Motor neuron (in vitro differentiated cells): ENCODE results near the gene GORASP2. TPM values are rescaled to one million over a fixed set of nuclear protein-coding genes. Genes with fewer than 3 reads are reported as not detected.

Source experiments
- ATAC-seq, 8 experiments: fragments of 200-7000 bp; cut with Tn5 transposase; replicated peaks in 6 of 8; 2 replicates each; pipeline ENCODE4 v1.8.0; 2021; ENCODE audit warnings: mild to moderate bottlenecking in 8 of 8, moderate library complexity in 8 of 8
- H3K27ac ChIP-seq, 2 donors: fragments of 250-450 bp; sonication (Bioruptor Pico); 2 replicates each; pipeline ENCODE4 v1.9.0; 2021; ENCODE audit warnings: antibody characterized with exemption in 2 of 2, mild to moderate bottlenecking in 2 of 2, moderate library complexity in 1 of 2
- H3K4me1 ChIP-seq, 2 donors: fragments of 250-450 bp; sonication (Bioruptor Pico); replicated peaks in 1 of 2; 2 replicates each; pipeline ENCODE4 v1.6.1; 2021; ENCODE audit warnings: antibody characterized with exemption in 2 of 2, mild to moderate bottlenecking in 2 of 2, moderate library complexity in 1 of 2
- H3K4me3 ChIP-seq, 5 donors: fragments of 250-450 bp; sonication (Bioruptor Pico); 2 replicates each; pipeline ENCODE4 v1.9.0; 2021; ENCODE audit warnings: antibody characterized with exemption in 5 of 5, mild to moderate bottlenecking in 5 of 5, moderate library complexity in 4 of 5
- WGBS, 10 experiments: fragments of 450-650 bp; shearing (Covaris generic); methylation state at CpG; one replicate each; pipeline ENCODE4 v1.0.0; 2022; 5-methylcytosine and 5-hydroxymethylcytosine counted together
- in situ Hi-C, 9 experiments: fragments of 400-800 bp; cut with MboI; loops; one replicate each; pipeline ENCODE4 v1.15.0; 2021; ENCODE audit warnings: low sequenced_read_pairs in 9 of 9, low pct_unique_long_range_greater_than_20kb in 2 of 9; ENCODE audit not compliant: unreplicated experiment in 9 of 9
- total RNA-seq, 8 experiments: library from RNA; unstranded; fragments of 300-600 nt; gene quantifications; 2 replicates each; pipeline versions ENCODE4 v1.2.3 to v1.2.4, GENCODE V29; 2022

Gene GORASP2
- total RNA-seq, 8 experiments from 2014 or later = 31.9 to 62.9 (median 46.7) TPM

DNA sequence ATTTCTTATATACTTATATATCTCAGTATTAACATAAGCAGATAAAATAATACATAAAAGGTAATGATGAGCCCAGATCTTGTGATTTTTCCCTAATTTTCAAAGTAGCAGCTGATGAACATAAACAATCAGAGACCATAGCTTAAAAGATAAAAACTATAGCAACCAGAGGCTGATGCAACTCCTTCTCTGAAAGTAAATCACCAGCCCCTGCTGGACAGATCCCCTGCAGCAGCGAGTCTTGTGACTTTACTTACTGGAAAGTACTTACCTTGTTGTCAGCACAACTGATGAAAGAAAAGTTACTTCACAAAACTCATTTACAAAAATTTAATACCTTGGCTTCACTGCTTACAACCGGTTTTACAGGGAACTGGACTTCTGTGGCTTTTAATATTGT lies 67.3 kb downstream of the GORASP2 start:
- no peak overlapping the region for H3K4me3 ChIP-seq
- H3K27ac ChIP-seq = no peak overlapping the region
- 92 to 100% (median 100%) methylated on average over 1 to 2 of the region's 2 CpGs; no CpG with 5 or more reads in 3 of the 10 experiments for WGBS, 10 experiments
- no peaks in the 10 kb centered on the region for H3K4me1 ChIP-seq
- in situ Hi-C loops = loop anchor here in 2 of 9 experiments (25.0 kb wide), 1 partner anchor 416 kb away; no protein-coding TSS in a partner anchor
- no peak for ATAC-seq

DNA sequence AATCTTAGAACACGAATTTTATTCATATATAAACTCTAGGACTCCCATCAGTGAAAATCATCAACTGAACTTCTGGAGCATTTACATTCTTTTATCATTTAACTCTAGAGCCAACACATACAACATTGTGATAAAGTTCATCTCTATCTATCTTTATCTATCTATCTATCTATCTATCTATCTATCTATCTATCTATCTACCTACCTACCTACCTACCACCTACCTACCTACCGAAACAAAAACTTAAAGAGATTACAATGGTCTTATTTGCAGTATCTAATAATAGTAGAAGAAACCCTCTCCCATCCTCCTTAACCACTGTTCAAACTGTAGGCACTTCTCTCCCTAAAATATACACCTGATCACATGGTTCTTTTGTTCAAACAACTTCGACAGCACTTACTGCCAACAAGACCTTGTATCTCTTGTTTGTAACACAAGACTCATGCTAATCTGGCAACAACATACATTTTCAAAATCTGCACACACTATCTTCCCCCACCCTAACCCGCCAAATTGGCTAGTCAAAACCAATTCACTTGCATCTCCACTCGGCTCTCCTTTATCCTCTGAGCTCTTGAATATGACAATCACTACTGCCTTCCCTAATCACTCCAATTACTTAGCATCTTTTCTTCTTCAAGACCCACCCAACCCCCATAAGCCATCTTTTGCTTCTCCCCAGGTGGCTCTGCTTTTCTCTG lies 69.0 kb downstream of the GORASP2 start:
- in situ Hi-C loops = loop anchor here in 2 of 9 experiments (25.0 kb wide), 1 partner anchor 414 kb away; no protein-coding TSS in a partner anchor
- 75 to 100% (median 89%) methylated on average over 2 to 5 of the region's 5 CpGs for WGBS, 10 experiments
- H3K4me3 ChIP-seq = no peak overlapping the region
- H3K4me1 ChIP-seq = no peaks in the 10 kb centered on the region
- ATAC-seq = no peak
- no peak overlapping the region for H3K27ac ChIP-seq

DNA sequence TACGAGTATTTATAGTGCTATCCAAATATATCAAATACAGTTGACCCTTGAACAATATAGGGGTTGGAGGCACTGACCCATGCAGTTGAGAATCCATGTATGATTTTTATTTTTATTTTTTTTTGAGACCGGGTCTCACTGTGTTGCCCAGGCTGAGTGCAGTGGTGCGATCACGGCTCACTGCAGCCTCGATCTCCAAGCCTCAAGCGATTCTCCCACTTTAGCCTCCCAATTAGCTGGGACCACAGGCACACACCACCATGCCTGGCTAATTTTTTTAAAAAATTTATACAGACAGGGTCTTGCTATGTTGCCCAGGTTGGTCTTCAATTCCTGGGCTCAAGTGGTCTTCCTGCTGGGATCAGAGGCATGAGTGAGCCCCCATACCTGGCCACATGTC lies 70.6 kb downstream of the GORASP2 start:
- no peak for ATAC-seq
- Histone ChIP-seq H3K27ac (no peak overlapping the region), H3K4me1 (no peaks in the 10 kb centered on the region), H3K4me3 (no peak overlapping the region)
- in situ Hi-C loops = loop anchor here in 2 of 9 experiments (25.0 kb wide), 1 partner anchor 413 kb away; no protein-coding TSS in a partner anchor
- WGBS, 10 experiments = 71 to 100% (median 90%) methylated on average over 1 to 6 of the region's 6 CpGs; no CpG with 5 or more reads in 1 of the 10 experiments

DNA sequence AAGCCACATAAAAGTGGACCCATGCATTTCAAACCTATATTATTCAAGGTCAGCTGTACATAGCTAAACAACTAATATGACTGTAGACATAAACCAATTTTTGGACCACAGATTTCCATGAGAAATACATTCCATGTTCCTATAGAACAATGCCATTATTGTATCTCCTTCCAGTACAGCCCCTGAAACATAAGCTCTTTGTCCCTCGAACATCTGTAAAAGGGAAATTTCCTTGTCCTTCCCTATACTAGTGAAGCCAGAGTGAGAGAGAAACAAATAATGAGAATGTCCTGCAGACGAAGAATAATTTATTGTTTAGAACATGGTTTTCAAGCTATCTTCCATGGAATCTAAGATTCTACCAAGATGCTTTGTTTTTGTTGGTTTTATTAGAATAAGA lies 75.3 kb downstream of the GORASP2 start:
- no peak overlapping the region for H3K4me3 ChIP-seq
- no peak overlapping the region for H3K27ac ChIP-seq
- in situ Hi-C loops = no loop called here
- 83 to 100% (median 100%) methylated on average over 1 to 2 of the region's 2 CpGs; no CpG with 5 or more reads in 1 of the 10 experiments for WGBS, 10 experiments
- H3K4me1 ChIP-seq = no peaks in the 10 kb centered on the region
- ATAC-seq = no peak

DNA sequence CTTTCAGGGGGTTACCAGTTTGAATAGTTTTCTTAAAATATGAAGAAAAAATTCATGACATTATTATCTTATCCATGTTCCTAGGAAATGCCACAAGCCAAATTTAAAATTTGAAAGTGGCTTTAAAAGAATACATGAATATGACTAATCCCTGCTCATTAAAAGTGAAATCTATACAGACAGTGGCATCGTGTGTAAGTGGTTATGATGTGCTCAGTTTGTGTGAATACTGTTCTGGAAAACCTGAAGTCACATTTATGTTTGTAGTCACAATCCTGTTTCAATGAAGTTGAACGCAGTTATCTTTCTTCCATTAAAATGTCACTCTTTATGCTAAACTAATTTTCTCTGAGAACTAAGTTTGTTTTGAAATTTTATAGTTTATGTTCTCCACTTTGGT lies 75.8 kb downstream of the GORASP2 start:
- H3K4me3 ChIP-seq = no peak overlapping the region
- in situ Hi-C loops = no loop called here
- no peak overlapping the region for H3K27ac ChIP-seq
- H3K4me1 ChIP-seq = no peaks in the 10 kb centered on the region
- 69 to 100% (median 83%) methylated on average over 1 to 2 of the region's 2 CpGs; no CpG with 5 or more reads in 1 of the 10 experiments for WGBS, 10 experiments
- ATAC-seq = no peak

DNA sequence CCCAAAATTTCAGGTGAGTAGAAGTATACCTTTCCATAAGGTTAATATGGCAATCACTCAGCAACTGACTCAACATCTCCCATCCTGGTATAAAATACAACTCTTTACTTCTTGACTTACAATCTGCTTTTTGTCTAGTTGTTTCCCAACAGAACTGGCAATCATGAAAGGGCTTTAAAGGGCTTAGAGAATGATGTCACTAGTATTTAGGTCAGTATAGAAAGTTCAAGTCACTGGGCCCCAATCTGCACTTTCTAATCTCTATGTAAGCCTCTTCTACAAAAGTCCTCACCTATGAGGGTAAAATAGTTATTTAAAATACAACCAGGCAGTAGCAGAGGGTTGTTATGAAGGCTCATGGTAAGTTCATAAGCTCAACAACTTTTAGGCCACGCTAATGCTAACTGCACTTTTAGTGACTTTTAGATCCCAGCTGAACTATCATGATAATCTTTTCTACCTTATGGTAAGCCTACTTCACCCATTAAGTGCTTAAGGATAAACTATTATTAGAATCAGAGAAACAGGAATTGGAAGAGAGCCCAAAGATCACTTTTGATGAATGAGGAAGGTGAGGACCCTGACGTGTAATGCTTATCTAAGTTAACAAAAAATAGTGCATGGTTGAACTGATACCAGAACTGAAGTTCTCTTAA lies 79.6 kb downstream of the GORASP2 start:
- Histone ChIP-seq H3K27ac (no peak overlapping the region), H3K4me1 (no peaks in the 10 kb centered on the region), H3K4me3 (no peak overlapping the region)
- in situ Hi-C loops = no loop called here
- 82 to 100% (median 100%) methylated on average over 1 to 2 of the region's 2 CpGs for WGBS, 10 experiments
- ATAC-seq = no peak

DNA sequence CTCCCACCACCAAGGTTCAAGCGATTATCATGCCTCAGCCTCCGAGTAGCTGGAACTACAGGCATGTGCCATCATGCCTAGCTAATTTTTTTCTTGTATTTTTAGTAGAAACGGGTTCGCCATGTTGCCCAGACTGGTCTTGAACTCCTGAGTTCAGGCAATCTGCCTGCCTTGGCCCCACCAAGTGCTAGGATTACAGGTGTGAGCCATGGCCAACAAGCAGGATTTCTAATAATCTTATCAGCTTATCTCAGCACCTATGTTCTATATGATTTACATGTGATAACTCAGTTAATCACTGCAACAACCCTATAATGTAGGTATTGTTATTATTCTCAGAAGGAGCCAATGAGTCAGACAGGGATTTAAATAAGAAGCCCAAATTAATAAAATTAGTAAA lies 80.3 kb downstream of the GORASP2 start:
- Histone ChIP-seq H3K4me1 (no peaks in the 10 kb centered on the region), H3K27ac (no peak overlapping the region), H3K4me3 (no peak overlapping the region)
- no peak for ATAC-seq
- in situ Hi-C loops = no loop called here
- WGBS, 10 experiments = 83 to 100% (median 96%) methylated on average over 1 to 4 of the region's 4 CpGs; no CpG with 5 or more reads in 3 of the 10 experiments

DNA sequence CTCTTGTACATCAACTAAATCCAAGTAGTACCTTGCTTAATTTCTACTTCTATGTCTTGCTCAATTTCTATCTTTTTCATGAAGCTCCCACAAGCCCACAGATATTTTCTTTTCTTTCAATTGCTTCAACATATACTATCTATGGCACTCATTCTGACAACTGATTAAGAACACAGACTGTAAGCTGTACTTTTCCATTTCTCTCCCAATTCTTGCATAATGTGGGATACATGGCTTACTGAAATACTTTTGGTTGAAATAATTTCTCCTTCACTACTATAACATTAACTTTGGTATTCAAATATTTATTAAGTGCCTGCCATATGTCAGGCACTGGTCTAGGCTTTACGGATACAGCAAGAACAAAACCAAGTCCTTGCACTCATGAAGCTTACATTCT lies 84.8 kb downstream of the GORASP2 start:
- no peaks in the 10 kb centered on the region for H3K4me1 ChIP-seq
- no peak for ATAC-seq
- 10 to 100% (median 52%) methylated on average over 1 of the region's 1 CpG; no CpG with 5 or more reads in 2 of the 10 experiments for WGBS, 10 experiments
- H3K27ac ChIP-seq = no peak overlapping the region
- no peak overlapping the region for H3K4me3 ChIP-seq
- in situ Hi-C loops = no loop called here

DNA sequence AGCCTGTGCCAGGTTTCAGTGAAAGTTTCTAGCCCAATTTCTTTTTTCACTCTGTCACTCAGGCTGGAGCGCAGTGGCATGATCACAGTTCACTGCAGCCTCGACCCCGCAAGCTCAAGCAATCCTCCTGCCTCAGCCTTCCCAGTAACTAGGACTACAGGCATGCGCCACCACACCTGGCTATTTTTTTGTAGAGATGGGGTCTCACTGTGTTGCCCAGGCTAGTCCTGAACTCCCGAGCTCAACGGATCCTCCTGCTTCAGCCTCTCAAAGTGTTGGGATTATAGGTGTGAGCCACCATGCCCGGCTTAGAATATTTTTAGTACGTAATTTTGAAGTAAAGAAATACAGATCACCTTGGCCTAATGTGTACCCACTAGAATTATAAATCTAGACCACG lies 87.1 kb downstream of the GORASP2 start:
- no peak for ATAC-seq
- H3K4me1 ChIP-seq = no peaks in the 10 kb centered on the region
- 91 to 100% (median 98%) methylated on average over 1 to 8 of the region's 9 CpGs for WGBS, 10 experiments
- no peak overlapping the region for H3K4me3 ChIP-seq
- in situ Hi-C loops = no loop called here
- H3K27ac ChIP-seq = no peak overlapping the region

Other genes starting within 250 kb of the GORASP2 start
- gene SP5, start 213.9 kb upstream of the GORASP2 start, total RNA-seq = under 1 TPM in 5 of 8 experiments, not detected in 3; 0.11 to 0.57 (median 0.14) TPM
- gene ERICH2, start 158.9 kb upstream of the GORASP2 start, total RNA-seq = 10 to 100 TPM in 1 of 8 experiments, 1 to 10 TPM in 3, under 1 TPM in 1, not detected in 3; 0.96 to 11.7 (median 1.8) TPM
- 10 to 100 TPM in 3 of 8 experiments, 1 to 10 TPM in 4, under 1 TPM in 1; 0.18 to 18.7 (median 7.2) TPM for gene GAD1, start 112.4 kb upstream of the GORASP2 start, total RNA-seq
- gene TLK1, start 231.6 kb downstream of the GORASP2 start, total RNA-seq = 10 to 100 TPM; 12.5 to 46.7 (median 22.6) TPM